NCI-H1048 (cell line): Measurements from ENCODE around the gene RCOR3.
"Not testable (repeated sequence)": the region's sequence is repeated elsewhere in the genome, so short reads cannot be mapped to it uniquely, and the experiment has no call there.

Experiments
- DNase-seq: peaks from one replicate; lab custom pipeline; 2025; lab: John Stamatoyannopoulos, UW

The RCOR3 gene

GRCh38 chr1:211260141-211261107 is 1.3 kb downstream of the RCOR3 start:
- peak; percentile 80 for DNase-seq

GRCh38 chr1:211261229-211261628 is 2.1 kb downstream of the RCOR3 start:
- no peak for DNase-seq

- not testable (repeated sequence) for DNase-seq
Observed at GRCh38 chr1:211263022-211263421, 3.9 kb downstream of the RCOR3 start.

GRCh38 chr1:211267204-211267857 is 8.2 kb downstream of the RCOR3 start:
- no peak for DNase-seq

GRCh38 chr1:211279340-211279739 is 20.2 kb downstream of the RCOR3 start:
- DNase-seq = no peak

GRCh38 chr1:211280910-211281309 is 21.7 kb downstream of the RCOR3 start:
- DNase-seq = no peak

GRCh38 chr1:211281320-211282022 is 22.3 kb downstream of the RCOR3 start:
- DNase-seq = no peak

GRCh38 chr1:211282023-211282373 is 22.8 kb downstream of the RCOR3 start:
- DNase-seq = no peak

- no peak for DNase-seq
Observed at GRCh38 chr1:211285196-211285595, 26.0 kb downstream of the RCOR3 start.

GRCh38 chr1:211287218-211287617 is 28.1 kb downstream of the RCOR3 start:
- no peak for DNase-seq

- no peak for DNase-seq
Observed at GRCh38 chr1:211292411-211292810, 33.2 kb downstream of the RCOR3 start.

- DNase-seq = no peak
Observed at GRCh38 chr1:211296396-211296795, 37.2 kb downstream of the RCOR3 start.

GRCh38 chr1:211305044-211305443 is 45.9 kb downstream of the RCOR3 start:
- DNase-seq = no peak

- DNase-seq = no peak
Observed at GRCh38 chr1:211309617-211310016, 50.5 kb downstream of the RCOR3 start.

GRCh38 chr1:211313392-211313791 is 54.2 kb downstream of the RCOR3 start:
- no peak for DNase-seq

GRCh38 chr1:211318576-211319280 is 59.6 kb downstream of the RCOR3 start:
- DNase-seq = no peak

GRCh38 chr1:211319892-211320291 is 60.7 kb downstream of the RCOR3 start:
- no peak for DNase-seq

GRCh38 chr1:211320980-211321379 is 61.8 kb downstream of the RCOR3 start:
- no peak for DNase-seq

GRCh38 chr1:211321646-211322045 is 62.5 kb downstream of the RCOR3 start:
- DNase-seq = not testable (repeated sequence)

- DNase-seq = peak; percentile 38
Observed at GRCh38 chr1:211323156-211324063, 64.2 kb downstream of the RCOR3 start.
